ENCODE data around the gene NR1H3. TPM values are rescaled to one million over a fixed set of nuclear protein-coding genes. Genes with fewer than 3 reads are reported as not detected.

Gene NR1H3
- polyA plus RNA-seq, 3 donors = 4.4 to 20.3 (median 9.3) TPM

GRCh38 chr11:47248664-47249377 is 9.0 kb upstream of the NR1H3 start, which contains the start of gene ACP2:
ACP2 (minus strand) TSS chr11:47248814; CDS start chr11:47248789, 25 bp downstream.
- peaks cover 26% of the 10 kb centered on the region for H3K4me1 Mint-ChIP-seq
- Histone ChIP-seq H3K9me3 (replicated peaks in 1 of 2; ENCODE audit: control insufficient read depth in 1 of 2, insufficient read depth in 1 of 2, low read length in 2 of 2) (no peaks in the 10 kb centered on the region), H3K27me3 (ENCODE audit: control insufficient read depth in 2 of 2, insufficient read depth in 2 of 2, low read length in 2 of 2) (no peaks in the 10 kb centered on the region), H3K4me3 (replicated peaks in 1 of 3; ENCODE audit: low read depth in 2 of 3, low read length in 3 of 3) (peak within 1 kb of the TSS; percentile 76 to 97 (median 95)), H3K36me3 (replicated peaks in 1 of 2; ENCODE audit: control insufficient read depth in 1 of 2, insufficient read depth in 2 of 2, low read length in 2 of 2) (peaks cover 20 to 32% of the 10 kb centered on the region in 2 donors), H3K79me2 (ENCODE audit: insufficient read depth, low read length) (peaks cover 27% of the 10 kb centered on the region), H3K27ac (ENCODE audit: low read depth in 1 of 2, low read length in 2 of 2) (peak within 1 kb of the TSS; percentile 61 to 92), H4K20me1 (ENCODE audit: insufficient read depth, low read length) (no peaks in the 10 kb centered on the region), H2AFZ (ENCODE audit: insufficient read depth, low read depth, low read length, poor library complexity, severe bottlenecking) (peak within 1 kb of the TSS; percentile 91), H3K4me1 (ENCODE audit: control insufficient read depth in 1 of 2, insufficient read depth in 2 of 2, low read length in 2 of 2) (peaks cover 20 to 25% of the 10 kb centered on the region in 2 donors), H3K4me2 (replicated peaks; ENCODE audit: extremely low read depth, low read length, poor library complexity, severe bottlenecking) (peak within 1 kb of the TSS; percentile 92), H3K9ac (ENCODE audit: insufficient read depth, low read length, poor library complexity, severe bottlenecking) (peak within 1 kb of the TSS; percentile 81)
- under 1% methylated on average over 39 of the region's 45 CpGs for WGBS (ENCODE audit: insufficient coverage)
- intact Hi-C loops (cut with micrococcal nuclease) = loop anchor here (1.0 to 10.0 kb wide), 3 partner anchors 20 to 317 kb away; partner anchors contain the start of gene CSTPP1 (in 1 of the 2)
- peaks cover 0 to 2% (median 0%) of the 10 kb centered on the region in 7 donors for H3K9me3 Mint-ChIP-seq
- no peaks in the 10 kb centered on the region for H3K27me3 Mint-ChIP-seq (ENCODE audit: low read depth in 3 of 3)
- DNase-seq = peak; percentile 81 to 87 (median 84)
- H3K4me3 Mint-ChIP-seq = peak within 1 kb of the TSS; percentile 95 to 100
- peaks cover 27 to 32% of the 10 kb centered on the region in 2 donors for H3K36me3 Mint-ChIP-seq
- peak within 1 kb of the TSS; percentile 92 to 99 (median 98) for H3K27ac Mint-ChIP-seq
- TF ChIP-seq, protein P1, sequence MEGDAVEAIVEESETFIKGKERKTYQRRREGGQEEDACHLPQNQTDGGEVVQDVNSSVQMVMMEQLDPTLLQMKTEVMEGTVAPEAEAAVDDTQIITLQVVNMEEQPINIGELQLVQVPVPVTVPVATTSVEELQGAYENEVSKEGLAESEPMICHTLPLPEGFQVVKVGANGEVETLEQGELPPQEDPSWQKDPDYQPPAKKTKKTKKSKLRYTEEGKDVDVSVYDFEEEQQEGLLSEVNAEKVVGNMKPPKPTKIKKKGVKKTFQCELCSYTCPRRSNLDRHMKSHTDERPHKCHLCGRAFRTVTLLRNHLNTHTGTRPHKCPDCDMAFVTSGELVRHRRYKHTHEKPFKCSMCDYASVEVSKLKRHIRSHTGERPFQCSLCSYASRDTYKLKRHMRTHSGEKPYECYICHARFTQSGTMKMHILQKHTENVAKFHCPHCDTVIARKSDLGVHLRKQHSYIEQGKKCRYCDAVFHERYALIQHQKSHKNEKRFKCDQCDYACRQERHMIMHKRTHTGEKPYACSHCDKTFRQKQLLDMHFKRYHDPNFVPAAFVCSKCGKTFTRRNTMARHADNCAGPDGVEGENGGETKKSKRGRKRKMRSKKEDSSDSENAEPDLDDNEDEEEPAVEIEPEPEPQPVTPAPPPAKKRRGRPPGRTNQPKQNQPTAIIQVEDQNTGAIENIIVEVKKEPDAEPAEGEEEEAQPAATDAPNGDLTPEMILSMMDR (IDR thresholded peaks at IDR 0.05) = no peak

DNA sequence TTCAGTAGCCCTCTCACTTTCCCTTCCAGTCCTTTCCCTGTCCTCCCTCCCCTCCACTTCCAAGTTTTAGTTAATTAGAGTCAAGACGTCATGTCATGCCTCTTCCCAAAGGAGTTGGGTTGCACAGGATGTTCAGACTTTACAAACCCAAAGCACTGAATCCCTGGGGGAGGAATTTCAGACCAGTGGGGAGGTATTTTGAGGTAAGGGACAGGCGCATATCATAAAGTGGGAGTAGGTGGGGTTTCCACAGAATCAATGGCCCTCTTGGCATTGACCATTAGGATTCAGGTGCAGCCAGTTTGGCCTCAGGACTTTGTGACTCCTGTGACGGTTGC is 8.4 kb upstream of the NR1H3 start:
- TF ChIP-seq, protein P1 (IDR thresholded peaks at IDR 0.05) = no peak
- H4K20me1 ChIP-seq (ENCODE audit: insufficient read depth, low read length) = no peaks in the 10 kb centered on the region
- H3K79me2 ChIP-seq (ENCODE audit: insufficient read depth, low read length) = peaks cover 27% of the 10 kb centered on the region
- Mint-ChIP-seq H3K27ac (peak overlapping the region in 5 of 7 donors; percentile 92 to 99 (median 98)), H3K9me3 (peaks cover 0 to 2% (median 0%) of the 10 kb centered on the region in 7 donors), H3K4me3 (peak overlapping the region; percentile 95 to 100), H3K27me3 (ENCODE audit: low read depth in 3 of 3) (no peaks in the 10 kb centered on the region), H3K4me1 (peaks cover 31% of the 10 kb centered on the region), H3K36me3 (peaks cover 23 to 28% of the 10 kb centered on the region in 2 donors)
- H3K27me3 ChIP-seq (ENCODE audit: control insufficient read depth in 2 of 2, insufficient read depth in 2 of 2, low read length in 2 of 2) = no peaks in the 10 kb centered on the region
- WGBS (ENCODE audit: insufficient coverage) = 100% methylated on average over 2 of the region's 3 CpGs
- peak overlapping the region; percentile 92 for H3K4me2 ChIP-seq (replicated peaks; ENCODE audit: extremely low read depth, low read length, poor library complexity, severe bottlenecking)
- peak overlapping the region; percentile 81 for H3K9ac ChIP-seq (ENCODE audit: insufficient read depth, low read length, poor library complexity, severe bottlenecking)
- H3K36me3 ChIP-seq (replicated peaks in 1 of 2; ENCODE audit: control insufficient read depth in 1 of 2, insufficient read depth in 2 of 2, low read length in 2 of 2) = peaks cover 18 to 26% of the 10 kb centered on the region in 2 donors
- H3K4me3 ChIP-seq (replicated peaks in 1 of 3; ENCODE audit: low read depth in 2 of 3, low read length in 3 of 3) = peak overlapping the region; percentile 76 to 97 (median 95)
- H3K27ac ChIP-seq (ENCODE audit: low read depth in 1 of 2, low read length in 2 of 2) = peak overlapping the region in 1 of 2 donors; percentile 92
- H2AFZ ChIP-seq (ENCODE audit: insufficient read depth, low read depth, low read length, poor library complexity, severe bottlenecking) = peak overlapping the region; percentile 91
- peaks cover 25 to 31% of the 10 kb centered on the region in 2 donors for H3K4me1 ChIP-seq (ENCODE audit: control insufficient read depth in 1 of 2, insufficient read depth in 2 of 2, low read length in 2 of 2)
- DNase-seq = no peak
- intact Hi-C loops (cut with micrococcal nuclease) = loop anchor here (1.0 to 10.0 kb wide), 3 partner anchors 20 to 317 kb away; partner anchors contain the start of gene CSTPP1 (in 1 of the 2)
- no peaks in the 10 kb centered on the region for H3K9me3 ChIP-seq (replicated peaks in 1 of 2; ENCODE audit: control insufficient read depth in 1 of 2, insufficient read depth in 1 of 2, low read length in 2 of 2)

All from CD14-positive monocyte (primary cell).